ENCODE data around the gene KIF1A.

GRCh38 chr2:240850756-240851077, 30.7 kb upstream of the KIF1A start:
- TF ChIP-seq CTCF (IDR thresholded peaks at IDR 0.05) (no peak), POLR2AphosphoS5 (IDR thresholded peaks at IDR 0.05) (no peak)
